ENCODE data around the gene LIF. TPM values are rescaled to one million over a fixed set of nuclear protein-coding genes. Genes with fewer than 3 reads are reported as not detected.

The LIF gene
- total RNA-seq, 3 donors from 2014 or later (not counting 1 experiment from before 2014, with no cell fraction given): 2.0 to 2.7 (median 2.6) TPM

DNA sequence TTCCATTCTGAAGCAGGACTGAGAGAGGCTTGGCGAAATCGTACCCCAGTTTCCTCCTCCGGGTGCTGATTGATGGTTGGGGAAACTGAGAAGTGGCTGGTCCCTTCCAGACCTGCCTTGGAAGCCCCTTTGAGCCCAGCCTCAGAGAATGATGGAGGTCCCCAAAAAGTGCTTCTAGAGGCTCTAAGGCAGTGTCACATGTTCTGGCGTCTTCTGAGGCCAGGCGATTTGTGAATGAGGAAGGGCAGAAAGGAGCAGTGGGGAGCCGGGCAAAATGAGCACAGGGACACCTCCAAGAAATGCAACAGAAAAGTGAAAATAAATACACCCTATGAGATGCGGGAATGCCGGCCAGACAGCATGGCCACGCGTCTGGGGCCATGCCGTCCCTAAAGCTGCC lies 1.0 kb upstream of the LIF start:
- H3K27me3 Mint-ChIP-seq (ENCODE audit: low read depth in 2 of 2): peaks cover 31 to 39% of the 10 kb centered on the region in 2 donors
- 73% methylated on average over 11 of the region's 11 CpGs for WGBS (ENCODE audit: insufficient coverage)
- Histone ChIP-seq H3K27me3 (ENCODE audit: control insufficient read depth, insufficient read depth, low read length) (peaks cover 11% of the 10 kb centered on the region), H3K27ac (ENCODE audit: low read length) (no peak overlapping the region), H3K9me3 (ENCODE audit: control insufficient read depth, insufficient read depth, low read length) (no peaks in the 10 kb centered on the region), H3K4me3 (ENCODE audit: low read length) (no peak overlapping the region), H3K36me3 (ENCODE audit: control insufficient read depth, insufficient read depth, low read length) (no peaks in the 10 kb centered on the region), H3K4me1 (ENCODE audit: control insufficient read depth, insufficient read depth, low read length) (peaks cover 71% of the 10 kb centered on the region)
- DNase-seq (no peak), ATAC-seq (no peak)
- H3K9me3 Mint-ChIP-seq: no peaks in the 10 kb centered on the region
- peak overlapping the region in 1 of 2 donors; percentile 83 for H3K27ac Mint-ChIP-seq
- intact Hi-C loops (cut with micrococcal nuclease): loop anchor here (5.0 kb wide), 1 partner anchor 40 kb away; the partner anchor contains the start of gene CASTOR1
- no peak overlapping the region for H3K4me3 Mint-ChIP-seq
- no peaks in the 10 kb centered on the region for H3K36me3 Mint-ChIP-seq
- TF ChIP-seq CTCF (IDR thresholded peaks at IDR 0.05): no peak
- H3K4me1 Mint-ChIP-seq: peaks cover 21 to 39% of the 10 kb centered on the region in 2 donors

- H3K27me3 ChIP-seq (ENCODE audit: control insufficient read depth, insufficient read depth, low read length): peaks cover 11% of the 10 kb centered on the region
- Mint-ChIP-seq H3K27me3 (ENCODE audit: low read depth in 2 of 2) (peaks cover 31 to 39% of the 10 kb centered on the region in 2 donors), H3K27ac (peak overlapping the region in 1 of 2 donors; percentile 83), H3K36me3 (no peaks in the 10 kb centered on the region), H3K4me3 (peak overlapping the region; percentile 38), H3K9me3 (no peaks in the 10 kb centered on the region), H3K4me1 (peaks cover 21 to 38% of the 10 kb centered on the region in 2 donors)
- DNase-seq (no peak), ATAC-seq (no peak)
- H3K36me3 ChIP-seq (ENCODE audit: control insufficient read depth, insufficient read depth, low read length): no peaks in the 10 kb centered on the region
- H3K27ac ChIP-seq (ENCODE audit: low read length): no peak overlapping the region
- peaks cover 64% of the 10 kb centered on the region for H3K4me1 ChIP-seq (ENCODE audit: control insufficient read depth, insufficient read depth, low read length)
- no peak for TF ChIP-seq CTCF (IDR thresholded peaks at IDR 0.05)
- 11% methylated on average over 14 of the region's 15 CpGs for WGBS (ENCODE audit: insufficient coverage)
- peak overlapping the region; percentile 35 for H3K4me3 ChIP-seq (ENCODE audit: low read length)
- intact Hi-C loops (cut with micrococcal nuclease): loop anchor here (5.0 kb wide), 1 partner anchor 40 kb away; the partner anchor contains the start of gene CASTOR1
- no peaks in the 10 kb centered on the region for H3K9me3 ChIP-seq (ENCODE audit: control insufficient read depth, insufficient read depth, low read length)
Measured at GRCh38 chr22:30246814-30247376, 336 bp upstream of the LIF start.

DNA sequence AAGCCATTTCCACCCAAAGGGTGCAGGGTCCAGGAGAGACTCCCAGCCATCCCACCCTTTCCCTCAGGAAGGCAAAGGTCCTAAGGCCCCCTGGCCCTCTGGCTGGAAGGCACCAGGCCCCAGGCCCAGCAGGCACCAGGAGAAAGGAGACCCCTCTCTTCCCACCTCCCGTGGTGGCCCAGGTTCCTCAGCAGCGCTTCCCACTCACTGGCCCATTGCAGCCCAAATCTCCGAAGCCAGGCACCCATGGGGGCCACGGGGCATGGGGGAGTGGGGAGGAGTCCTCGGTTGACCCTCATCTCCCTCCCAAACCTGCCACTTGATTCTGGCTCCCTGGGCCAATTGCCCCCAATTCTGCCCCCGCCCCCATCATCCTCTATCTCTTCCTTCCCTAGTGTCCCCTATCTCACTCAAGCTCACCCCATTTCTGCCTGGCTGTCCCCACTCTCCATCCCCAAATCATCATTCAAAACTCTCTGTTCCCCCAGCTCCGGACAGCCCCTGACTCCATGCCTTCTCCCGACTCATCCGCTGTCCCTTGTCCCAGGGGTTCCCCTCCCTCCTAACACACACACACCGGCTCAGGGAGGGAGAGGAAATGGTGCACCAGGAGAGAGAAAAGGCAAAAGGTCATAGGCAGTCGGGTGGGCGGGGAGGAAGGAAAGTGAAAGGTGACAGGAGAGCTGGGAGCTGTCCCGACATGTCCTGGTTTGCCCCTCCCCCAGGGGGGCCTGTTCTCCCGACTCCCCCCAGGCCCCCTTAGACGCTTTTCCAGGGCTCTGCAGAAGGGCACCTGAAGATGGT lies 1.2 kb downstream of the LIF start:
- peak overlapping the region in 1 of 2 donors; percentile 83 for H3K27ac Mint-ChIP-seq
- 57% methylated on average over 12 of the region's 15 CpGs for WGBS (ENCODE audit: insufficient coverage)
- no peaks in the 10 kb centered on the region for H3K36me3 Mint-ChIP-seq

More for the DNA sequence above, 1.2 kb downstream of the LIF start:
- no peak for TF ChIP-seq CTCF (IDR thresholded peaks at IDR 0.05)
- intact Hi-C loops (cut with micrococcal nuclease): loop anchor here (5.0 kb wide), 1 partner anchor 42 kb away; the partner anchor contains the start of gene CASTOR1
- Histone ChIP-seq H3K4me1 (ENCODE audit: control insufficient read depth, insufficient read depth, low read length) (peaks cover 51% of the 10 kb centered on the region), H3K4me3 (ENCODE audit: low read length) (peak overlapping the region; percentile 53), H3K9me3 (ENCODE audit: control insufficient read depth, insufficient read depth, low read length) (no peaks in the 10 kb centered on the region), H3K27ac (ENCODE audit: low read length) (no peak overlapping the region), H3K27me3 (ENCODE audit: control insufficient read depth, insufficient read depth, low read length) (peaks cover 11% of the 10 kb centered on the region), H3K36me3 (ENCODE audit: control insufficient read depth, insufficient read depth, low read length) (no peaks in the 10 kb centered on the region)
- H3K9me3 Mint-ChIP-seq: no peaks in the 10 kb centered on the region
- peaks cover 21 to 38% of the 10 kb centered on the region in 2 donors for H3K4me1 Mint-ChIP-seq
- DNase-seq (no peak), ATAC-seq (no peak)
- H3K27me3 Mint-ChIP-seq (ENCODE audit: low read depth in 2 of 2): peaks cover 31 to 39% of the 10 kb centered on the region in 2 donors
- peak overlapping the region; percentile 92 for H3K4me3 Mint-ChIP-seq
